Embryonic facial prominence (tissue), 1 donor: ENCODE data around the gene SPAM1.
"Not testable (repeated sequence)": the region's sequence is repeated elsewhere in the genome, so short reads cannot be mapped to it uniquely, and the experiment has no call there.

Source experiments
- DNase-seq: peaks from one replicate; pipeline ENCODE4 v3.0.0-alpha.2; 2016; ENCODE audit errors: extremely low spot score

Gene SPAM1

DNA sequence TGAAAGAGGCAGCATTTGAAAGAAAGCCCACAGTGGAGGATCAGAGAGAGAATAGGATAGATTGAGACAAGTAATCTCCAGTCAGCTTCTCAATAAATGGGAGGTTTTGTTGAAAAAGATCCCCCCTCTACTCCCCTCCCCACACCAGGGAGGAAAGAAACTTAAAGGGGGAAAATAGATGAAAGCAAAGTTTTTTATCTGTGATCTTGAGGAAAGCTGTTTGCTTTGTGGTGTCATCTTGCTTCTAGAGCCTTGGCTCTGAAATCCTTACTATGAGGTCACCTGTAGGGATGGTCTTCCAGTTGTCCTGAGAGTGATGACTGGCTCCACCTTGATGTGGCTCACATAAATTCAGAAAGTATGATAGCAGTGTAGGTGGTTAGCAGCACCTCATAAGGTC is at the start of gene SPAM1:
Gene SPAM1 (plus strand): TSS at position 301 of the 400 bp plus-strand sequence. CDS start 28,330 bp downstream, outside the sequence.
- no peak for DNase-seq

GRCh38 chr7:123876557-123877256 is 48.3 kb upstream of the SPAM1 start:
- no peak for DNase-seq

GRCh38 chr7:123879628-123880027 is 45.4 kb upstream of the SPAM1 start:
- DNase-seq, result no peak

DNA sequence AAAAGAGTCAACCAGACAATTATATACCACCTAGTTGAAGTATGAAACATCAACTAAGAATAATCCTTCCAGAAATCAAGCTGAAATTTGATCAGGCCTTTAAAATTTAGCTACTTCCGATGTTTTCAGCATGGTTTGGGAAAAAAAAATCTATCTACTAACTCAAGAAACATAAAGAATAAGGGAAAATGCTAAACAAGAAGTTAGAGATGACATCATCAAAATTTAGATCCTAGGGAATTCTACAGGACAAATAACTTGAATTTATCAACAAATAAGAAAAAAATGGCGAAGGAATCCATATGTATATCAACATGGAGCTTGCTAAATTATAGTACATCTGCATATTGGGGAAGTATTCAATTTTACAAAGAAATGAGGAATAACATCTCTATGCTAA is 43.7 kb upstream of the SPAM1 start:
- no peak for DNase-seq

GRCh38 chr7:123883154-123883553 is 41.9 kb upstream of the SPAM1 start:
- no peak for DNase-seq

GRCh38 chr7:123888192-123888591 is 36.8 kb upstream of the SPAM1 start:
- no peak for DNase-seq

- DNase-seq, result not testable (repeated sequence)
Observed at GRCh38 chr7:123894753-123895152, 30.3 kb upstream of the SPAM1 start.

- DNase-seq, result no peak
Observed at GRCh38 chr7:123901101-123901500, 23.9 kb upstream of the SPAM1 start.

GRCh38 chr7:123905714-123906113 is 19.3 kb upstream of the SPAM1 start:
- no peak for DNase-seq

- DNase-seq, result no peak
Observed at GRCh38 chr7:123916240-123916724, 8.8 kb upstream of the SPAM1 start.

GRCh38 chr7:123917878-123918277 is 7.2 kb upstream of the SPAM1 start:
- no peak for DNase-seq

DNA sequence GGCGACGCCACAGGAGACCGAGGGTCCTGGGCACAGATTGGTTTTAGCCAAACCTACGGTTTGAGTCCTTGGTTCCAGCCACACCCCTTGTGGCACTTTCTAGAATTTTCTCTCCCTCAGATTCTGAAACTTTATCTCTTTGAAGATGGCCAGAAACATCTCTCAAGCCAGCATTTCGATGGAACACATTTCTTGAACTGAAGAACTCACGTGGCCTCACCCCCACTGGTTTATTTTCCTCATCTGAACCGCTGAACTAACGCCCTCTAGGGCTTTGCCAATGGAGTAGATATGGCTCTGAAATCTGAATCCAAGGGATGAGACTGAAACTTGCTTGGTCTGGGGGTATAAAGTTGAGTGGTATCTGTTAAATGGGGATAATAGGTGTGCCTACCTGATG is 6.7 kb upstream of the SPAM1 start:
- DNase-seq, result no peak

- no peak for DNase-seq
Observed at GRCh38 chr7:123923599-123923998, 1.4 kb upstream of the SPAM1 start.

GRCh38 chr7:123929107-123929506 is 4.1 kb downstream of the SPAM1 start:
- DNase-seq, result no peak

DNA sequence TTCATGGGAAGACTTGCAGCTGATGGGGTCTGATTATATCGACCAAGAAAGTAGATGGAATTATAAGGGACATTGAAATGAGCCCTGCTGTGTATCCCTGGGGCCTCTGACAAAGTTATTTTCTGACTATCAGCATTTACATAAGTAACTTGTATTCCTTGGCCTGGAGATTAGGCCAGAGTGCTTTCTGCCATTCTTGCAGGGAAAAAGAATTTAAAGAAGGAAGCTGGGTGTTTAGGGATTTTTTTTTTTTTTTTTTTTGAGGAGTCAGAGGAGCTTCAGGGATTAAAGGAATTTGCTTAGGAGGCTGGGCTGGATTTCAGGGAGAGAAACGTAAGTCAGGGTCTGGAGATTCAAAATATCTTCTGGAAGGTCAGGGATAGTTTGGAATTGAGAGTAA is 4.6 kb downstream of the SPAM1 start:
- DNase-seq, result no peak

GRCh38 chr7:123935436-123936381 is 10.7 kb downstream of the SPAM1 start:
- no peak for DNase-seq

DNA sequence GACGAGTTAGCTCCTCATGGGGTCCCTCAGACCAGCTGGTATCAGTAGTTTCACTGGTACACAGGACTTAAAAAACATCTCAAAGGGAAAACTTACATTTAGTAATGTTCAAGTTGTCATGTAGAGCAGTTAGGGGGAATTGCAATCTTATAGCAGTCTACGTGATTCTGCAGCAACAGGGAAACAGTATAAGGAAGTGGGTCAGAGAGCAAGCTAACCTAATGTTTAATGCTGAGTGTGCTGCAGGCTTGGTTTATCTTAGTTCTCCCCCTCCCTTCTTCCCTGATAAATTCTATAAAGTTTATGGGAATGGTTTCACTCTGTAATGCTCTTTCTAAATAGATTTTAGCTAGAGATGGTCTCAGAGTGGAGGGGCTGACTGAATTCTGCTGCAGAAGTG is 11.3 kb downstream of the SPAM1 start:
- no peak for DNase-seq

GRCh38 chr7:123939784-123940183 is 14.7 kb downstream of the SPAM1 start:
- no peak for DNase-seq

DNA sequence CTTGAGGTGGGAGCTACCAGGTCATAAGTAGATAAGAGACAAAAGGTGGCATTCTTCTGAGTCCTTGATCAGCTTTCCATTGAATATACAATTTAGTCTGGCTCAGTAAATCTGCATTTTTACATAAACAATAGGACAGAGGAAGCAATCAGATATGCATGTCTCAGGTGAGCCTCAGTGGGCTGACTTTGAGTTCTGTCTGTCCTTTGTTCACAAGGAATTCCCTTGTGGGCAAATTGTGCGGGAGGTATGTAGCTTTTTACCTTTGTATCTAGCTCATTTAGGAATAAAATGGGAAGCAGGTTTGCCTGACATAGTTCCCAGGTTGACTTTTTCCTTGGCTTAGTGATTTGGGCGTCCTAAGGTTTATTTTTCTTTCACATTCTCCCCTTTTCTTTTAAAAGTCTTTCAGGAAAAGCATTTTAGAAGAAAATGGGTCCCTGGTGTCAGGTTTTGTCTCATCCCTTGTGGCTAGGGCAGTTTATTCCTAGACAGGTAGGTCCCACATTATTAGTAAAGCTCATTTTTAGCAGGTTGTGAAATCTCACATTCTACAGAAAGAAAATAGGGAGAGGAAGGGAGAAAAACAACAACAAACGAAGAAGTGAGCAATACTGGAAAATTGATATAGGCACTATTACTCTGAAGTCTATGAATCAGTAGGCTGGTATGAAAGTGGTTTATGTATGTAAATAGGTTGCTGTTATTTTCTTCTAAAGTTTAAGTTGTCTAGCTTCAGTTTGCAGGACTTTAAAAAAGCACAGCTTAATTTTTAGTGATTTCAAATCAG is 16.5 kb downstream of the SPAM1 start:
- no peak for DNase-seq

DNA sequence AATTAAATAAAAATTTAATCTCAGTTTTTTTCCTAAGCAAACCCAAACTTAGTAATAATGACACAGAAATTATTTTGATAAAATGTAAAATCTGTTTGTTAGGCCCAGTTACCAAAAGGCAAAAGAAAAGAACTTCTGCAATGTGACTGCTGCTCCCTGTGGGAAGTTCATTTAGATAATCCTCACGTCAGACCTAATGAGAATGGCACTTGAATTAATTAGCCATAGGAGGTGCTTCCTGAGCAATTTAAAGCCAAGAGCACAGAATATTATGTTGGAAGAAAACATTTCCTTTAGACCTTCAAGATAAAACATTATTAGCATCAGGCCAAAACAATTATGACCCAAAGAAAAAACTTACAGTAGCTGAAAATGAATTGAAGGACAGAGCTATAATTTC is 19.4 kb downstream of the SPAM1 start:
- no peak for DNase-seq

GRCh38 chr7:123945938-123946337 is 20.9 kb downstream of the SPAM1 start:
- no peak for DNase-seq

DNA sequence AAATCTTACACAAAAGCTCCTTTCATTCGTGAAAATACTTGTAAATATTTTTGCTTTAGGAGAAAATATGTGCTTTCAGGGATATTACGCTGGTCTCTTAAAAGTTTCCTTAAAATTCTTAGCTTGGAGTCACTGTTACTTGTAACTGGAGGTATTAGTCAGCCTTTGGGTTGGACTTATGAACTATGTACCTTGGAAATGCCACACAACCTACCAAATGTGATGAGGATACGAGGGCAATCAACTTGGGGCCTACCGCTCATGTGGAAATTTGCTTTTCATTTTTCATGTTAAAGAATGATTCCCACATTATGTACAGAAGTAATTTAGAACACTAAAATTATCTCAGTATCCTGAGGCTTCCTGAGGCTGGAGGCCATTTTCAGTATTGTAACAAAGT is 23.1 kb downstream of the SPAM1 start:
- DNase-seq, result no peak
